ENCODE measurements around the gene CNNM1.

- no peak for TF ChIP-seq POLR2A (IDR thresholded peaks at IDR 0.05)
- no peak for TF ChIP-seq EP300 (IDR thresholded peaks at IDR 0.05)
- TF ChIP-seq, protein P1, sequence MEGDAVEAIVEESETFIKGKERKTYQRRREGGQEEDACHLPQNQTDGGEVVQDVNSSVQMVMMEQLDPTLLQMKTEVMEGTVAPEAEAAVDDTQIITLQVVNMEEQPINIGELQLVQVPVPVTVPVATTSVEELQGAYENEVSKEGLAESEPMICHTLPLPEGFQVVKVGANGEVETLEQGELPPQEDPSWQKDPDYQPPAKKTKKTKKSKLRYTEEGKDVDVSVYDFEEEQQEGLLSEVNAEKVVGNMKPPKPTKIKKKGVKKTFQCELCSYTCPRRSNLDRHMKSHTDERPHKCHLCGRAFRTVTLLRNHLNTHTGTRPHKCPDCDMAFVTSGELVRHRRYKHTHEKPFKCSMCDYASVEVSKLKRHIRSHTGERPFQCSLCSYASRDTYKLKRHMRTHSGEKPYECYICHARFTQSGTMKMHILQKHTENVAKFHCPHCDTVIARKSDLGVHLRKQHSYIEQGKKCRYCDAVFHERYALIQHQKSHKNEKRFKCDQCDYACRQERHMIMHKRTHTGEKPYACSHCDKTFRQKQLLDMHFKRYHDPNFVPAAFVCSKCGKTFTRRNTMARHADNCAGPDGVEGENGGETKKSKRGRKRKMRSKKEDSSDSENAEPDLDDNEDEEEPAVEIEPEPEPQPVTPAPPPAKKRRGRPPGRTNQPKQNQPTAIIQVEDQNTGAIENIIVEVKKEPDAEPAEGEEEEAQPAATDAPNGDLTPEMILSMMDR (IDR thresholded peaks at IDR 0.05): no peak
These were observed 57.9 kb downstream of the CNNM1 start for GRCh38 chr10:99387071-99387470.

Data from suprapubic skin (tissue), 3 donors.